HG03571 (cell line): ENCODE results near the gene KISS1.

Experiments used
- ATAC-seq: cut with Tn5 transposase; IDR thresholded peaks from one replicate; pipeline ENCODE4 v1.9.1; 2021; ENCODE audit not compliant: unreplicated experiment

KISS1 gene

DNA sequence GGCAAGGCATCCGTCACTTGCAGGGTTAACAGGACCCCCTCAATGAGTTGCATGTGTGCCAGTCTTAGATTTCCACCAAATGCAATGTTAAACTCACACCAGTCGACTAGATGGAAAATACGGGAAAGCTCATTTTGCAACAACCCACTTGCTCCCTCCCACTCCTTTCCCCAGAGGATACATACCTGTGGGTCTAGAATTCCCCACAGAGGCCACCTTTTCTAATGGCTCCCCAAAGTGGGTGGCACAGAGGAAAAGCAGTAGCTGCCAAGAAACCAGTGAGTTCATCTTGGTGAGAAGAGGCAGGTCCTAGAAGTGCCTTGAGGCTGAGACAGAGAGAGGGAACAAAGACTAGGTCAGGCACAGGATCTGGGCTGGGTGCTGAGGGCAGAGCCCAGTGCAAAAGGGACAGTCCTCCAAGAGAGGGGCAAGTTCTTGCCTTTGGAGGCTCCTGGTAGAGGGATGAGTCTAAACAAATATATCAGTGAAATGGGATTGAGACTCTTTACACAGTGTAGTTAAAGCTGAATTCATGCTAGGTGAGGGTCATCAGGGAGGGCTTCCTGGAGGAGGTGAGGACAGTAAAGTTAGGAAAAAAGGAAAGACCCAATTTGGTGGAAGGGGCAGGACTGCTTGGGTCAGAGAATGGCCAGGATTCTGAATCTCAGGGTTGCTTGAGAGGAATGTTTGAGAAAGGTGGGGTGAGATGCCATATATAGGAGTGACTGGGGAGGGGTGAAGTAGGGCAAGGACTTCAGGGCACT is 3.5 kb downstream of the KISS1 start:
- no peak for ATAC-seq

DNA sequence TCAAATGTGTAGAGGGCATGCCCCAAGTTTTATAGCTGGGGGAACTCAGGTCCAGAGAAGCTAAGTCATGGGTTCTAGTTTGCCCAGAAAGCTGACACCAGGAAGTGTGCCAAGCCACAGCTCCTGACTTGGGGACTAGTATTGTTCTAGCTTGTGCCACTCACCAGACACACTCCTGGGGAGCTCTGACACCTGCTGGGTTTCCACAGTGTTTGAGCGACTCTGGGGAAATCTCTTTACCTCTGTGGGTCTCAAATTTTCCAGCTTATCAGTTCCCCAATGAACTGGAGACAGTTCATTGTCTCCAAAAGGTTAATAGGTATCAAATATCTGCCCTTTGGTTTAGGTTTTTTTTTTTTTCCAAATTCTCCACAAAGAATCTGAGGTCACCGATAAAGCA is 4.2 kb downstream of the KISS1 start:
- no peak for ATAC-seq

DNA sequence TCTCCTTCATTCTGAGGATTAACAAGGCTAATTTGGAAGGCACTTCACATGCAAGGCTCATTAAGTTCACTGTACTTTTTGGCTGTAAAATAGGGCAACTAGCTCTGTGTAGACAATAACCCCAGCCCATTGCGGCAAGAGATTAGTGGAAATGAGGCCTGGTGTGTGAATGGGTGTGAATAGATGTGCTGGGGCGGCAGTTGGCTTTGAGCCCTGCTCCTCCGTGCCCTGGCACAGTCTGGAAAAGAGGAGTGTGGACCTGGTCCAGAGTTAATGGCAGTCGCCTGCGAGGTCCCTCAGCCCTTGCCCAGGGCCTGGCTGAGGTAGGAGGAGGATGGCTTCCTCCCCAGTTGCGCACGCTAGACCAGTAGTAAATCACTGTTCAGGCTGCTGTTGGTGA is 4.8 kb downstream of the KISS1 start:
- ATAC-seq = no peak

DNA sequence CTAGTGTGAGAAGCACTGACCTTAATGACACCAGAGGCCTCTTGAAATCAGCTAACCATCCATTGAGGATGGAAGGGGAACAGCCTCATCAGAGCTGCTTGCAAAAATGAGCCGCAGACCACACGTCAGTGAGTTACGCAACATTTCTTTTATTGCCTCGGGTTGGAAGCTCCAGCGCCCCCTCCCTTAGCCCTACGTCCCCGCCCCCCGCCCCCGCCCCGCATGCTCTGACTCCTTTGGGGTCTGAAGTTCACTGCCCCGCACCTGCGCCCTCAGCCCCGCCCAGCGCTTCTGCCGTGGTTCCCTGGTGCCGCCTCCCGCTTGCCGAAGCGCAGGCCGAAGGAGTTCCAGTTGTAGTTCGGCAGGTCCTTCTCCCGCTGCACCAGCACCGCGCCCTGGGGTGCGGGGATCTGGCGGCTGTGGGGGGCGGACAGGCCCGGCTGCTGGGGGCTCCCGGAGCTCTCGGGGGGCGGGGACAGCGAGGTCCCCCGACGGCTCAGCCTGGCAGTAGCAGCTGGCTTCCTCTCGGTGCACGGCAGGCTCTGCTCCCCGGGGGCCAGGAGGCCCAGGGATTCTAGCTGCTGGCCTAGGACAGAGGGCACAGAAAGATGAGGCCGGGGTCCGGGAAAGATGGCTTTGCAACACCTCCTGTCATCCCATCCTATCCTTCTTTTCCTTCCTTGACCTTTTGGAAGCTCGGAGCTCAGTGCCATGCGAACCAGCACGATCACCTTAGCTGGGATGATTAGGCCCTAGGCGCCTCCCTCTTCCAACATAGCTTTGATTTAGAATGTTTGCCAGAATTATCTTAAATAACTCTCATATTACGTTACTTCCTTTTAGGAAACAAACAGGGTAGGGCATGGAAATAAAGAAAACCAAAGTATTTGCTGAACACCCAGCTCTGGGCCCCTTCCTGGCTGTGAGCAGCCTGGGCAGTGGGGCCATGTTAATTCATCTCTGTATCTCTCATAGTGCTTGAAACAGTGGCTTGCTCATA is 5.8 kb downstream of the KISS1 start:
- no peak for ATAC-seq

DNA sequence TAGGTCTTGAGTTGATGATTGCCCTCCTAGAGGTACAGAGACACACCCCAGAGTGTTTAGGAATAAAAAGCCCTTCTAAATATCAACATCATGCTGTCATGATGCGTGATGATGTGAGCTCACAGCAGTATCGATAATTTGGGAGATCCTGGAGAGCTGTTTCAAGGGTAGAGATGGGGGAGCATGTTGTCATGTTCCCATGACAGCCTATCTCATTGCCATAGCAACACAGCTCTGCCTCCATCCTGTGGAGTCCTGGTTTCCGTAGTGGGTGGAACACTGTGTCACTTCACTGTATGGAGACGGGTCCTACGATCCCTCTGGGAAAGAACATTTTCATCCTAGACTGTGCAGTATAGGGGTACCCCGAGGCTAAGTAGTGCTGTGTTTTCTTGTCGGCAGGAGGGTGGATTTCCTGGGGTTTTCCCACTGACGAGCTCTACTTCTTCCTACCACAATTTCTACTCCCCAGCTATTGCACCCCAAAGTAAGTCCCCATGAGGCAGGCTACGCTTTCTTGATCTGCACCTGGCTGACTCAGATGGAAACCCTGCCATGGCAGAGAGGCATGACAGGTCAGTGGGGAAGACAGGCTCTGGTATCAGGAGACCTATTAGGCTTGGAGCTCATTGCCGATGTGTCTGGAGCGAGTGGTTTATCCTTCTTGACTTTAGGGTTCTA is 7.2 kb downstream of the KISS1 start:
- ATAC-seq = no peak

DNA sequence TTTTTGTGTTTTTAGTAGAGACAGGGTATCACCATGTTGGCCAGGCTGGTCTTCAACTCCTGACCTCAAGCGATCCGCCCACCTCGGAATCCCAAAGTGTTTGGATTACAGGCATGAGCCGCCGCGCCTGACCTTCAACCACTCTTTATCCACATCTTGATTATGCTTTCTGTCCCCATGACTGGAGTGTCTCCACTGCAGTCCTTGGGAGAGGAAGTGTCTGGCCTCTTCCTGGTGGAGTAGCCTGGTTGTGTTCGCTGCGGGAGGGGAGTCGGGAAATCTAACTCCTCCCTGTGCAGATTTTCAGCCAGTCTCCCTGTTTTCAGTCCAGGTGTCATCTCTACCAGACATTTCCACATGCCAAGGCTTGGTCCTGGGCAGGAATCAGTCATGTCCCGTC is 9.7 kb downstream of the KISS1 start:
- ATAC-seq = no peak

DNA sequence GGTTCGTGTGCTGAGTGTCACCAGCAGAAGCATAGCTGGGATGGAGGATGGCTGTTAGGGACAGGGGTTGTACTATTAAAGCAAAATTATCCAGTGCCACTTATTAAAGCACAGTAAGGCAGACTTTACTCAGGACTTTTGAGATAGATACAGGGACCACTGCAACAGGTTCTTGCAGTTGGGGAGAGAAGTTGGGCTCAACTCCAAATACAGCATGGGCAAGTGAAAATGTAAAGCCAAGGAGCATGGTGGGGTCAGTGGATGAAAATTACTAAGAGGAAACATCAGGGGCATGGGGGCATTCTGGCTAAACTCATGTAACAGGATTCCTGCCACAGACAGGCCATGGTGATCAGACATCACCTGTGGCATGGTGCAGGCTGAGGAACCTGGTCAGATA is 15.2 kb downstream of the KISS1 start:
- no peak for ATAC-seq

DNA sequence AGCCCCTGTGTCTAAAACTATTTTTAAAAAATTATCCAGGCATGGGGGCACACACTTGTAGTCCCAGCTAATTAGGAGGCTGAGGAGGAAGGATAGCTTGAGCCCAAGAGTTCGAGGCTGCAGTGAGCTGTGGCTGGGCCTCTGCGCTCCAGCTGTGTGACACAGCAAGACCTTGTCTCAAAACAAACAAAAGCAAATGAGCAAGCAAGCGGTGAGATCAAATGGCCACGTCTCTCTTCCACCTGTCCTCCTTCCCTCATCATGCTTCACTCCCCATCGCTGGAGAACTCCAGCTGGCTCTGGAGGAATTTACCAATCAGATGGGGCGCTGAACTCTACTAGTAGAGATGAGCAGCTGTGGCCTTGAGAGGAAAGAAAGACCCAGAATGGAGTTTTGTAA is 16.2 kb downstream of the KISS1 start:
- no peak for ATAC-seq

DNA sequence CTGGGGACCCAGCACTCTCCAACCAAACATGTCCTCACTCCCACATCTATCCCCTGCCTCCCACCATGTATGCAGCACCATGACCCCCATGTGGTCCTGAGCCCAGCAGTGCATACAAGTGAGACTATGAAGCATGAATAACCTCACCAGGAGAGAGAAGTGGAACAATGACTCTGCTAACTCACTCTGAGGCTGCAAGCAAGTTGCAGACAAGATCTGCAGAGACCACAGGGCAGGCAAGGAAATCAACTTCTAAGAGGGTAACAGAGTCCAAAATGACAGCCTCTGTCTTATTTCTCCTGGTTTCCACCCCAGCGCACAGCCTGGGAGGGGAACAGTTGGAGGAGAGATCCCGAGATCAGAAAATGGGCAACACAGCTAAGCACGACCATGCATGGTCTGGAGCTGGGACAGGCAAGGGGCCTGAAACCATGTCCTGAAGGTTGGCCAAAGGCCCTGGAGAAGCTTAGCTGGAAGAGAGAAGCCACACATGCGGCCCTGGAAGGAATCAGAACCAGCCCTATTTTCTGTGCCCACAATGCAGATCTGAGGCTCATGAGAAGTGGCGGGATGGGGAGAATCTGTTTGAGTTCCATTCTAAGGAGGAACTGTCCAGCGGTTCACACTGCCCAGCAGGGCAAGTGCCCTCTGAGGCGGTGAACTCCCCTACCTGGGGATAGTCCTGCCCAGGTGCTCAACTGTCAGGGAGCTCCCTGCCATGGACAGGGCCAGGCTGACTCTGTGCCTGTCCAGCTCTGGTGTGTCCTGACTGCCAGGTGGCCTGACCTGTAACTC is 17.6 kb downstream of the KISS1 start:
- ATAC-seq = no peak

DNA sequence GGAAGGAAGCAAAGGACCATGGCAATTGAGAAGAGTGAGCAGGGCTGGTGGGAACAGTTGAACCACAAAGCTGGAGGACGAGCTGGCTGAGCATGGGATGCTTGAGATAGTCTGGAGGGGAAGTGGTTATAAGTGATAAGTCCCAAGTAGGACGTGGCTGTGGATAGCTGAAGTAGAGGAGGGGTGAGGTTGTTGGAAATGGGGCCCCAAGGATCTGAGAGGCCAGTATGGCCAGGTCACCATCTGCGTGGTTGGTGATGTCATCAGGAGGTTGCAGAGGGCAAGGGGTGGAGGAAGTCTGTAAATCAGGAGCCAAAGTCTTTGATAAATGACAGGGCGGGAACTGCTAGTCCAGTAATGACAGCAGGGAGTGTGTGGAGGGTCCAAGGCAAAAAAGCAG is 19.2 kb downstream of the KISS1 start:
- no peak for ATAC-seq

DNA sequence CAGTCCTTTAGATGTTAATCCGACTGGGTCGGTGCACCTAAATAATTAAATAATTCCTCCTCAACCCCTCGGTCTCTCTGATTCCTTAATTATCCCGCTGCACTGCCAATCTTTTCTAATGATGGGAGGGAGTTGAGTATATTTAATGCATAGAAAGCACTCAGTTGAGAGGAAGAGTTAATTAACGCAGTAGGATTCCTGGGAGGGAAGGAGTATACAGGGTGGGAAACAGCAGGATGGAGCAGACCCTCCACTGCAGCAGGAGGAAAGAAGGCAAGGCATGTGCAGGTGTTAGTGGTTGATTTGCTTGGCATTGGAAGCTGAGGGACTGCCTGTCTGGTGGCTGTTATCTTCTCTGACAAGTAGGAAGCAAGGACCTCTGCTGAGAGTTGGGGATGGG is 20.2 kb downstream of the KISS1 start:
- ATAC-seq = no peak

DNA sequence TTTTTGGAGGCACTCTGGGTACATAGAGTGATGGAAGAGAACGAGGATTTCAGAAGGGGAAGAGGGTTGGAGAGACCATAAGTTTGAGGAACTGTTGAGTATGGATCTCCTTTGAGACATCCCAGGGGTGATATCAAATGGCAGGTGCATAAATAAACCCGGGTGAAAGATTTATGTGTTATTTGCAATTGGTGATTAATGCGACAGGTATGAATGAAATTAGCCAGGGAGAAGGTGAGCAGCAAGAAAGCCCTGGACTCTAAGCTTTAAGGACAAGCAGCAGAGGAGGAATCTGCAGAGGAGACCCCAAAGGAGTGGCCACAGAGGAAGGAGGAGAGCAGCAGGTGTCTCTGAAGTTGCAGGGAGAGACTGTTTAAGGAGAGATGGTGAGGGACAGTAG is 21.3 kb downstream of the KISS1 start:
- ATAC-seq = no peak

DNA sequence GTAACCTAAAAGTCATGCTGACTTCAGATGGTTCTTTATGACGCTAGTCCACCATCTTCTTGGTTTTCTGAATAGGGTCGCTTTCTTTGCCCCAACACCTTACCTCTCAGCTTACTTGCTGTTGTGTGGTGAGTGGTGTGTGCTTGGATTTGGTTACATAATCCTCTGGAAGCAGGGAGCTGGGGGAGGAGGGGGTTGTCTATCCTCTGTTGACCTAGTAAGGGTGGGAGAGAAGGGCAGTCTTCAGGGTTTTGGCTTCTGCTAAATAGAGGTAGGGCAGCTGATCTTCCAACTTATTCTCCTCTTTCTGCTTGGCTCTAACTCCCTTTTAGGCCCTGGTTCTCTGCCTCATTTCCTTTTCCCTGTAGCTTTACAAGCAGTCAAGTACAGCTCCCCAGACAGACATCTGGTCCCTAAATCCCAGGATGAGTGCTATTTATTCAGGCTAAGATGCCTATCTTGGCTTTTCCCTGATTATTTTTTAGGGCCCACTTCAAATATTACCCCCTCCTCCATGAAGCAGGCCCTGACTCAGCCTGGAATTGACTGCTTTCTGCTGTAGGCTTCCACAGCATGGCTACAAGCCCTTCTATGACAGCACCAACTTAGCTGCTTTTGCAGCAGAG is 23.8 kb downstream of the KISS1 start:
- ATAC-seq = no peak

DNA sequence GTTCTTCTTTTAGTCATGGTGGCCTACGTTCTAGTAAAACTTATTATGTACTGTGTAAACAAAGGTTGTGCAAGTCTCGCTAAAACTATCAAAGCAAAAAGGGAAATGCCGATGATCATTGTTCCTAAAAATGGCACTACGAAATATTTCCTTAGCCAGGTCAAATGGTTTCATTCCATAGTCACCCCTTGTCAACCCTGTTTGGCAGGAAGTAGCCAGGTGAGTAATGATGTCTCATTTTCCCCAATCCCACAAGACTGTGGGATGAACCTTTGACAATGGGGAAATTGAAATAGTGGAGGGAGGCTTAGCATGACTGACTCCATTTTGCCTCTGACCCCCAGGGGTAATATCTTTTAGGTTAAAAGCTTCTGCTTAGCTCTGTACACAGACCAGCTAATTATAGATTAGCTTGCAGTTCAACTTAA is 24.5 kb downstream of the KISS1 start:
- ATAC-seq = no peak

DNA sequence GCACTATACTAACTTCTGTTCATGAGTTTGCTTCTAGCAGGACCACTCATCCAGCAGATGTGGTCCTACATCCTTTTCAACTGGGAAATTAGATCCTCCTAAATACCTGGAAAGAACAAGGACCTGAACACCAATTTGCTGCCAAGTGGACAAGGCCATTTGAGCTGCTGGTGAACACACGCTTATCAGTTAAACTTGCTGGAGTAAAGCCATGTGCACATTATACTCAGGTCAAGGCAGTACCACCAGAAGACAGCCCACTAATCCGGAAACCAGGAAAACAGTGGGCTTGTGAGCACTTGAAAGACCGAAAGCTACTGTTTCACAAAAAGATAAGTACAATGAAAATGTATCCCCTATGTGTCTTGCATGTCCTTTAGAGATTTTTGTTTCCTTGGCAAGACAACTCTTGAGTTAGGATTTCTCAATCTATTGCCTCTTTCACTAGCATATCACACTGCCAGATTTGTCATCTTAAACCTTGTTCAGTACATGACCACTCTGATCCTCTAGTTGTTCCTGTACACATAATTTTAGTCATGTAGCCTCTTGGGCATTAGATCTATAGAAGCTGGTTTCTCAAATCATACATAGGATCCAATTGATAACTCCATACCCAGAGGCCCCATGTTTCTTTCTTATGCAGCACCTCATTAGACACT is 25.7 kb downstream of the KISS1 start:
- ATAC-seq = no peak

DNA sequence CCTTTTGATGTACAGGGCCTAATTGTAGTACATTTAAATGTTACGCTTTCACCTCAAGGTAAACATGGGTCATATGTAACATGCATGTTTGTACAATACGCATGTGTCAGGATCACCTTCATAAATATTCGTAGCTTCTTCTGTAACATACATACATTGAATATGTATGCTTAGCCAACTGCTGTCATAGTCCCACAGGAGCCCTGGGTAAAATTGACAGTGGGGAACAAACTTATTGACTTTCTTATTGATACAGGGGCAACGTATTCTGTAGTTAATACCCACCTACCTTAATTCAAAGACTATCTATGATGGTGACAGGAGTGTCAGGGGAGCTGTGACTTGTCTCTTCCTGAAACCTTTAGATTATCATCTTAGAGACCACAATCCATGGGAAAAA is 26.4 kb downstream of the KISS1 start:
- ATAC-seq = no peak

DNA sequence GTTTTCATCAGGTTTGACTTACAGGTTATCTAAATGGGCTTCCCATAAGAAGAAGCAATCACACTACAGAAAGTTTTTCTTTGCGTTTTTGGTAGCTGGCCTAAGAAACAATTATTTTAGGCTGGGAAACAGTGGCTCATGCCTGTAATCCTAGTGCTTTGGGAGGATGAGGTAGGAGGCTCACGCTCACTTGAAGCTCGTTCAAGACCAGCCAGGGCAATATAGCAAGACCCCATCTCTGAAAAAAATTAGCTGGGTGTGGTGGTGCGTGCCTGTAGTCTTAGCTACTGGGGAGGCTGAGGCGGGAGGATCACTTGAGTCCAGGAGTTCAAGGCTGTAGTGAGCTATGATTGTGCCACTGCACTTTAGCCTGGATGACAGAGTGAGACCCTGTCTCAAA is 28.6 kb downstream of the KISS1 start:
- ATAC-seq = no peak

DNA sequence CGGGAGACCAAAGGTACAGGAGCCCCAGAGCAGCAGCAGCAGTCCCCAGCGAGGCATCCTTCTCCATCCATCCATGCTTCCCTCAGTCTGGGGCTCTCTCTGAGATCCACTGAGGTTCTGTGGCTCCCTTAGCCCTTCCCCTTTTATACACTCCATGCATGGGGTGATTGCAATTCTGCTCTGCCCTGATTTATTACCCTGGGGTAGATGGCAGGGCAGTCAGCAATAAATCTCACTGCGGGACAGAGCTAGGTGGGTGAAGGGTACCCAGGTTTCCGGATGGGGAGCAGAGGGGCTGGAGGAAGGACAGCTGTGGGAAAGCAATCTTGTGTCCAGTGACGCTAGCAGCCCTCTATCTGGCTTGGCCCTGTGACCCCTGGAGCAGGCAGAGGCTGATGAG is 30.1 kb downstream of the KISS1 start, which contains the start of gene REN:
Gene REN (minus strand): TSS at position 119 of the 400 bp plus-strand sequence. CDS start 44 bp downstream, at position 75.
- ATAC-seq = no peak

DNA sequence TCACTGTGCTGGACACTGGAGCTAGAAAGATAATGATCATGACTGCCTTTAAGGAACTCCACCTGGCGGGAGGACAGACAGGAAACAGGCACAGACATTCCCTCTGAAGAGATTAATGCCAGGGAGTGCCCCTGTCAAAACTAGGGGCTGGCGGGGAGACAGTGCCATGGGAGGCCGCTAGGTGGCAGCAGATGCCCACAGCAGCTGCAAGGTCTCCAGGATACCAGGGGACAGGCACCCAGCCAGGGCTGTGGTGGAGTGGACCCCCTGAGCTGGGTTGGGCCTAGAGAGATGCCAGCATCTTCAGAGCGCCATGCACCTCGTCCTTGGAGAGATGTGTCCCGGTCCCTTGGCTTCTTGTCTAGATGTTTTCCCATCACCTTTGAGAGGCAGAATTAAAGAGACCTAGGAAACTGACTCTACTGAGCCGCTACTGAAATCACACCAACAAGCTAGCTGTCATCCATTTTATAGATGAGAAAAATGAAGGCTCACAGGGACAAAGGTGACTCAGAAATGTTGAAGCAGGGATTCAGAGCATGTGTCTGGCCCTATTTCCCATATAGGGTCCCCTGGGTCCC is 33.7 kb downstream of the KISS1 start:
- ATAC-seq = no peak
